Peyer's patch (tissue), 4 donors: ENCODE measurements around the gene FMNL2. TPM values are rescaled to one million over a fixed set of nuclear protein-coding genes. Genes with fewer than 3 reads are reported as not detected.

Source experiments
- DNase-seq, 3 donors: peaks; one replicate each; pipeline ENCODE4 v3.0.0-alpha.2; 2017 to 2019
- H3K27ac ChIP-seq, 4 donors: fragments of 200-600 bp; sonication (generic); one replicate each; pipeline ENCODE4 v1.5.1; 2016 to 2019
- H3K27me3 ChIP-seq, 2 donors: fragments of 200-600 bp; sonication (generic); one replicate each; pipeline ENCODE4 v1.5.1; 2019
- H3K36me3 ChIP-seq, 3 donors: fragments of 200-600 bp; sonication (generic); one replicate each; pipeline ENCODE4 v1.5.1; 2016 to 2019
- H3K4me1 ChIP-seq, 4 donors: fragments of 200-600 bp; sonication (generic); one replicate each; pipeline ENCODE4 v1.5.1; 2016 to 2019
- H3K4me3 ChIP-seq, 4 donors: fragments of 200-600 bp; sonication (generic); 1 replicate in 3 of 4; 2 replicates in 1 of 4; pipeline ENCODE4 v1.5.1; 2016 to 2019; ENCODE audit warnings: mild to moderate bottlenecking in 1 of 4
- H3K9me3 ChIP-seq, 4 donors: fragments of 200-600 bp; sonication (generic); one replicate each; pipeline ENCODE4 v1.5.1; 2016 to 2019; ENCODE audit warnings: mild to moderate bottlenecking in 1 of 4
- CTCF ChIP-seq, 6 experiments: fragments of 450-650 bp in 4 of 6; fragments of 200-600 bp in 2 of 6; sonication (generic) in 1 of 6; IDR thresholded peaks; one replicate each; pipeline ENCODE4 v1.5.1; 2017 to 2019; ENCODE audit warnings: antibody characterized with exemption in 6 of 6, mild to moderate bottlenecking in 3 of 6, moderate library complexity in 1 of 6
- POLR2A ChIP-seq, 2 donors: fragments of 450-650 bp; IDR thresholded peaks; one replicate each; pipeline ENCODE4 v1.5.1; 2017; ENCODE audit warnings: antibody characterized with exemption in 2 of 2, mild to moderate bottlenecking in 2 of 2, moderate library complexity in 2 of 2
- total RNA-seq, 4 donors: library from RNA; depleted of rRNA; stranded (reverse); fragments of >200 nt; gene quantifications; one replicate each; pipeline ENCODE4 v1.1.0, GENCODE V29; 2016

Gene FMNL2
- total RNA-seq, 4 donors from 2014 or later: 7.5 to 52.0 (median 17.1) TPM

GRCh38 chr2:152464851-152465470, 130.0 kb downstream of the FMNL2 start:
- Histone ChIP-seq H3K36me3 (no peaks in the 10 kb centered on the region), H3K4me3 (no peak overlapping the region), H3K9me3 (no peaks in the 10 kb centered on the region), H3K27me3 (no peaks in the 10 kb centered on the region), H3K4me1 (peaks cover 0 to 24% (median 2%) of the 10 kb centered on the region in 4 donors), H3K27ac (no peak overlapping the region)
- DNase-seq: no peak
- TF ChIP-seq CTCF (IDR thresholded peaks at IDR 0.05) (no peak), POLR2A (IDR thresholded peaks at IDR 0.05) (no peak)

GRCh38 chr2:152465541-152465940, 130.6 kb downstream of the FMNL2 start:
- H3K27me3 ChIP-seq: no peaks in the 10 kb centered on the region
- H3K9me3 ChIP-seq: no peaks in the 10 kb centered on the region
- no peak overlapping the region for H3K27ac ChIP-seq
- no peaks in the 10 kb centered on the region for H3K36me3 ChIP-seq
- no peak for DNase-seq
- peaks cover 0 to 26% (median 2%) of the 10 kb centered on the region in 4 donors for H3K4me1 ChIP-seq
- no peak overlapping the region for H3K4me3 ChIP-seq
- no peak for TF ChIP-seq POLR2A (IDR thresholded peaks at IDR 0.05)

GRCh38 chr2:152466041-152466440, 131.1 kb downstream of the FMNL2 start:
- Histone ChIP-seq H3K36me3 (no peaks in the 10 kb centered on the region), H3K4me1 (peaks cover 0 to 31% (median 2%) of the 10 kb centered on the region in 4 donors), H3K27ac (no peak overlapping the region), H3K4me3 (no peak overlapping the region), H3K27me3 (no peaks in the 10 kb centered on the region), H3K9me3 (no peaks in the 10 kb centered on the region)
- TF ChIP-seq POLR2A (IDR thresholded peaks at IDR 0.05) (no peak), CTCF (IDR thresholded peaks at IDR 0.05) (no peak)
- DNase-seq: no peak

GRCh38 chr2:152466980-152467676, 132.2 kb downstream of the FMNL2 start:
- no peaks in the 10 kb centered on the region for H3K9me3 ChIP-seq
- peaks cover 0 to 37% (median 2%) of the 10 kb centered on the region in 4 donors for H3K4me1 ChIP-seq
- H3K36me3 ChIP-seq: no peaks in the 10 kb centered on the region
- TF ChIP-seq POLR2A (IDR thresholded peaks at IDR 0.05): no peak
- TF ChIP-seq CTCF (IDR thresholded peaks at IDR 0.05): no peak
- no peak overlapping the region for H3K4me3 ChIP-seq
- peak overlapping the region in 2 of 4 donors; percentile 25 to 43 for H3K27ac ChIP-seq
- DNase-seq: peak in 2 of 3 donors; percentile 29 to 52
- H3K27me3 ChIP-seq: no peaks in the 10 kb centered on the region

GRCh38 chr2:152467677-152468410, 132.9 kb downstream of the FMNL2 start:
- peaks cover 0 to 37% (median 2%) of the 10 kb centered on the region in 4 donors for H3K4me1 ChIP-seq

More at GRCh38 chr2:152467677-152468410, 132.9 kb downstream of the FMNL2 start:
- H3K27me3 ChIP-seq: no peaks in the 10 kb centered on the region
- H3K9me3 ChIP-seq: no peaks in the 10 kb centered on the region
- H3K36me3 ChIP-seq: no peaks in the 10 kb centered on the region
- H3K4me3 ChIP-seq: no peak overlapping the region
- DNase-seq: no peak
- peak overlapping the region in 2 of 4 donors; percentile 25 to 43 for H3K27ac ChIP-seq
- TF ChIP-seq POLR2A (IDR thresholded peaks at IDR 0.05): no peak
- no peak for TF ChIP-seq CTCF (IDR thresholded peaks at IDR 0.05)
